NCI-H1694 treated with DMSO at 0.1 percent for 48 hours (cell line): ENCODE results near the gene EGLN2.
"Not testable (repeated sequence)": the region's sequence is repeated elsewhere in the genome, so short reads cannot be mapped to it uniquely, and the experiment has no call there.

Source experiments
- DNase-seq: peaks from one replicate; lab custom pipeline; 2025; lab: John Stamatoyannopoulos, UW

The EGLN2 gene

DNA sequence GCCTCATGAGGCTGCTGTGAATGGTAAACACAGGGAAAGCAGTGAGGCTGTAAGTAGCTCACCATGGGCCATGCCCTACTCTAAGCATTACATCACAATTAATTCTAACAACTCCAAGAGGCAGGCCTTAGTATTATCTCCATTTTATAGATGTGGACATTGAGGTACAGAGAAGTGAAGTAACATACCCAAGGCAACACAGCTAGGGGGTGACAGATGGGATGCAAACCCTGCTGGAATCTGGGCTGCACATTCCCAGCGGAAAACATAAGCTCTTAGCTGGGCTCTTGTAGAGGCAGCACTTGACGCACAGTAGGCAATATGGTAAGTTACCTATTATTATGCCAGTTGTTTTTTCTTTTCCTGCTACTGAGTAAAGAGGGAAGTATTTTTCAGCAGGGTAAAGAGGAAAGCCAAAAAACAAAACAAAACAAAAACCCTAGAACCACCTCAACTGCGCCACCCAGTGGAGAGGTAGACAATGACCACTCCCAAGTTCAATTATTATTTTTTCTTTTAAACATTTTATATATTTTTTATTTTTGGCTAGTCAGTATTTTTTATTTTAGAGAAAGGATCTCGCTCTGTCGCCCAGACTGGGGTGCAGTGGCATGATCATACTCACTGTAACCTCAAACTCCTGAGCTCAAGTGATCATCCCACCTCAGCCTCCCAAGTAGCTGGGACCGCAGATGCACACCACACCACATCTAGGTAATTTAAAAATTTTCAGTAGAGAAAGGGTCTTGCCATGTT lies 20.7 kb downstream of the EGLN2 start:
- DNase-seq, result peak; percentile 44

DNA sequence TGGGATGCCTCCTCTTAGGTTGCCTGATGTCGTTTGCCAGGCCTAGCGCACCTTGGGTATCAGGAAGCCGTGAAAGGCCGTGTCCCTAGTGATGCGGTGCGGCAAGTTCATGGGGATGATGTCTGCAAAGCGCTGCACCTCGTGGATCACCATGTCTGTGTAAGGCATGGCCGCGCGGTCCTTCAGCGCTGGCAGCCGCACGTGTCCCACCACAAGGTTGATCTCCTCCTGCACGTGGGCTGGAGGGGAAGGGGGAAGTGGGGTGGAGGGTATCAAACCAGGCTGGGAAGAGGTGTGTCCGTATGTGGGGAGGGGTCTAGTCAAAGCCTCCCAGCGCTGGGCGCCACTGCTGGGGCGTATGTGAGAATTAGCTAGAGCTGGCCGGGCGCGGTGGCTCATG lies 23.2 kb downstream of the EGLN2 start:
- no peak for DNase-seq

DNA sequence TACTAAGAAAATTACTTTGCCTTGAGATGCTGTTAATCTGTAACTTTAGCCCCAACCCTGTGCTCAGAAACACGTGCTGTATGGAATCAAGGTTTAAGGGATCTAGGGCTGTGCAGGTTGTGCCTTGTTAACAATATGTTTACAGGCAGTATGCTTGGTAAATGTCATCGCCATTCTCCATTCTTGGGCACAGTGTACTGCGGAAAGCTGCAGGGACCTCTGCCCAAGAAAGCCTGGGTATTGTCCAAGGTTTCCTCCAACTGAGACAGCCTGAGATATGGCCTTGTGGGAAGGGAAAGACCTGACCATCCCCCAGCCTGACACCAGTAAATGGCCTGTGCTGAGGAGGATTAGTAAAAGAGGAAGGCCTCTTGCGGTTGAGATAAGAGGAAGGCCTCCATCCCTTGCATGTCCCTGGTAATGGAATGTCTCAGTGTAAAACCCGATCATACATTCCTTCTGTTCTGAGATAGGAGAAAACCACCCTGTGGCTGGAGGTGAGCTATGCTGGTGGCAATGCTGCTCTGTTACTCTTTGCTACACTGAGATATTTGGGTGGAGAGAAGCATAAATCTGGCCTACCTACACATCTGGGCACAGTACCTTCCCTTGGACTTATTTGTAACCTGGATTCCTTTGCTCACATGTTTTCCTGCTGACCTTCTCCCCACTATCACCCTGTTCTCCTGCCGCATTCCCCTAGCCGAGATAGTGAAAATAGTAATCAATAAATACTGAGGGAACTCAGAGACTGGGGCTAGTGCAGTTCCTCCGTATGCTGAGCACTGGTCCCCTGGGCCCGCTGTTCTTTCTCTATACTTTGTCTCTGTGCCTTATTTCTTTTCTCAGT lies 23.9 kb downstream of the EGLN2 start:
- not testable (repeated sequence) for DNase-seq

DNA sequence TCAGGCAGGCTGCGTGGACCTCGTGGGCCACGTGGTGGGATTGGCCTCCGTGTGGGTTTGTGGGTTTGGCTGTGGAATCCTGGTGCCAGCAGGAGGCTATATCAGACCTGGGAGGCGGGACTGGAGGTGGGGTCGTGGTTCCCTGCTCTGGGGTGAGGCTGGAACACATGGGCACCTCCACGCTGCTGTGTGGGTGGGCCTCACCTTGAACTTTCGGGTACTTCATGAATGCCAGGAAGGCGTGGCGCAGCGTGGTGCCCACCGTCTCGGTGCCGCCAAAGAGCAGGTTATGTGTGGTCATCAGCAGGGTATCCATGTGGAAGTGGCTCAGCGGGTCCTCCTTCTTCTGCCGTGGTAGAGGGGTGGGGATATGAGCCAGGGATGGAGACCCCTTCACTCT lies 25.9 kb downstream of the EGLN2 start:
- not testable (repeated sequence) for DNase-seq

DNA sequence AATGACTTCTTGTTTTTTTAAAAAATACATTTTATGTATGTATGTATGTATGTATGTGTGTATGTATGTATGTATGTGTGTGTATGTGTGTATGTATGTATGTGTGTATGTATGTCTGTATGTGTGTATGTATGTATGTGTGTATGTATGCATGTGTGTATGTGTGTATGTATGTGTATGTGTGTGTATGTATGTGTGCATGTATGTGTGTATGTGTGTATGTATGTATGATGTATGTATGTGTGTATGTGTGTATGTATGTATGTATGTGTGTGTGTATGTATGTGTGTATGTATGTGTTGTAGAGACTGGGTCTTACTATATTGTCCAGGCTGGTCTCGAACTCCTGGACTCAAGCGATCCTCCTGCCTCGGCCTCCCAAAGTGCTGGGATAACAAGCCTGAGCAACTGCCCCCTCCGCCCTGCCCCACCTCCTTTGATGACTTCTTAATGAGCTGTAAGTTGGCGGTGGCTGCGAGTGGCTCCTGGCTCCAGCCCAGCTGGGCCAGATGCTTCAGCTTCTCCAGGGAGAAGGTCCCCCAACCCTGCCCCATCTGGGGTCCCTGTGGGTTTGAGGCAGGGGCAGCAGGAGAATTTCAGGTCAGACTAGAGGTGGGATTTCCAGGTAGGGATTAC lies 26.6 kb downstream of the EGLN2 start:
- not testable (repeated sequence) for DNase-seq

DNA sequence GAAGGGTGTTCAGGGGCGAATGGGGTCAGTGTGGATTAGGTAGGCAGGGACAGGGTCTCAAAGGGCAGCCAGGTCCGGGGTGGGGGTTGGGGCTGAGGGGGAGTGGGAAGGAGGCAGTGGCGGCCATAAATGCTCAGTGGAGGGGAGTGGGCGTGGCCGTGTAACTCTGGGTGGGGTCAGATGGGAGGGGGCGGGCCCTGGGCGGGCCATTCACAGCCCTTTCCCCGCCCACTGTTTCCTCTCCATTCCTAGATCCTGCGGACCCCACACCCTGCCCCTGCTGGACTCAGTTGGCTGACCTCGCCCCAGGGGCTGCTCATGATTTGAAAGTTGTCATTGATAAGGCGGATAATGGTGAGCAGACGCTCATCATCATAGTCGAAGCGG lies 27.3 kb downstream of the EGLN2 start:
- not testable (repeated sequence) for DNase-seq

DNA sequence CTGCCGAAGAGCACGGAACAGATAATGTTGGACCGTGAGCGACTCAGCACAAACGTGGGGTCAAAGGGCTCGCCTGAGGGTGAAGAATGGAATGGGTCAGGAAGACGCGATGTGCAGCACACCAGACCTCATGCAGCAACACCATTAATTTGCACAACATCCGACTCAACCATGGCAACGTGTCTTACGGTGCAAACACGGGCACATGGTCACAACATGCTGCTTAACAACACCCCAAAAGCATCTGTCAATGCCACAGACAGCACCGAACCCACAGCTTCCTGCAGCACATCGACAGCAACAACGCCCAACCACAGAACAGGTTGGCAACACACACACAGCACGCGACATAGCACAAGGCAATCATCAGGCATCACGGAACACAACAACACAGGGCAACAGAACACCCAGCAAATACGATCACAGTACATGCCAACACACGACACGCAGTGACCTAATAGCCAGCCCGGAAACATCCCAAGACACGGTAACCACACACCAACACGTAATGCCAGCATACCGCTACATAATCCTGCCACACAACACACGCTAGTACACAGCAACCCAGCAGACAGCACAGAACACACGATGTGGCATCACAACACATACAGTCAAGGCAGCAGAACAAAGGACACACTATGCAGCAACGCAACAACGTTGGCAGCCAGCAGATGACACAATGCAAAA lies 27.9 kb downstream of the EGLN2 start:
- DNase-seq, result not testable (repeated sequence)

DNA sequence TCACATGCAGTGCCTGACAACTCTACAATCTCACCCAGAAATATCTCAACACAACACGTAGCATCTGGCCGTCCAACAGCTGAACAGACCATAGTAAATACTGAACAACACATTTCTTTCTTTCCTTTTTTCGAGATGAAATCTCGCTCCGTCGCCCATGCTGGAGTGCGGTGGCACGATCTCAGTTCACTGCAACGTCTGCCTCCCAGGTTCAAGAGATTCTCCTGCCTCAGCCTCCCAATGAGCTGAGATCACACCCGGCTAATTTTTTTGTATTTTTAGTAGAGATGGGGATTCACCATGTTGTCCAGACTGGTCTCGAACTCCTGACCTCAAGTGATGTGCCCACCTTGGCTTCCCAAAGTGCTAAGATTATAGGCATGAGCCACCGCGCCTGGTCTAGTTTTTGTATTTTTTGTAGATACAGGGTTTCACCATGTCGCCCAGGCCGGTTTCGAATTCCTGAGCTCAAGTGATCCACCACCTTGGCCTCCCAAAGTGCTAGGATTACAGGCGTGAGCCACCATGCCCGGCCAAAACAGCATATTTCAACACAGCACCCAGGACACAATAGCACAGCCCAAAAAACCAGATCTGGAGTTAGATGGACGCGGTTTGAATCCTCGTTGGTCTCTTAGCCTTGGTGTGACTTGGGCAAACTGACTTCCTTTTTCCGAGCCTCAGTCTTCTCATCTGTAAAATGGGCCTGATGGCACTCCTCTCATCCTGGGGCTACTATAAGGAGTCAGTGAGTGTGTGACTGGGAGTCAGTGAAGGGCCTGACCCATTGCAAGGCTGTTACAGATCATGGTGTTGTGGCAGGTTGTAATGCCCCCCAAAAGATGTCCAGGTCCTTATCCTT lies 28.6 kb downstream of the EGLN2 start:
- no peak for DNase-seq

DNA sequence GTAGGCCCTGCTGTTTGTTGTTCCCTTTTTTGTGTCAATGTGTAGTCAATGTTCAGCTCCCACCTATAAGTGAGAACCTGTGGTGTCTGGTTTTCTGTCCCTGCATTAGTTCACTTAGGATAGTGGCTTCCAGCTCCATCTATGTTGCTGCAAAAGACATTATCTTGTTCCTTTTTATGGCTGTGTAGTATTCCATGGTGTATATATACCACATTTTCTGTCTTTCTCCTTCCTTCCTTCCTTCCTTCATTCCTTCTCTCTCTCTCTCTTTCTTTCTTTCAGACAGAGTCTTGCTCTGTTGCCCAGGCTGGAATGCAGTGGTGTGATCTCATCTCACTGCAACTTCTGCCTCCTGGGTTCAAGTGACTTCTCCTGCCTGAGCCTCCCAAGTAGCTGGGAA lies 30.2 kb downstream of the EGLN2 start:
- no peak for DNase-seq

DNA sequence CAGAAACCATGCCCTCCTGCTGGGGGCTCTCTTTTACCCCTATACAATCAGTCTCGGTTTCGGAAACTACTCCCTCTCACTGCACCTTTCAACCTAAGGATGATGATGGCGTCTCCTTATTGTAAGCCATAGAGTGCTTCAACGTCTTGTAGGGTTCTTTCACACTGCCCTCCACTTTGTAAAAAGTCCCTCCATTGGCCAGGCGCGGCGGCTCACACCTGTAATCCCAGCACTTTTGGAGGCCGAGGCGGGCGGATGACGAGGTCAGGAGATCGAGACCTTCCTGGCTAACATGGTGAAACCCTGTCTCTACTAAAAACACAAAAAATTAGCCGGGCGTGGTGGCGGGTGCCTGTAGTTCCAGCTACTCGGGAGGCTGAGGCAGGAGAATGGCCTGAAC lies 31.8 kb downstream of the EGLN2 start:
- not testable (repeated sequence) for DNase-seq

DNA sequence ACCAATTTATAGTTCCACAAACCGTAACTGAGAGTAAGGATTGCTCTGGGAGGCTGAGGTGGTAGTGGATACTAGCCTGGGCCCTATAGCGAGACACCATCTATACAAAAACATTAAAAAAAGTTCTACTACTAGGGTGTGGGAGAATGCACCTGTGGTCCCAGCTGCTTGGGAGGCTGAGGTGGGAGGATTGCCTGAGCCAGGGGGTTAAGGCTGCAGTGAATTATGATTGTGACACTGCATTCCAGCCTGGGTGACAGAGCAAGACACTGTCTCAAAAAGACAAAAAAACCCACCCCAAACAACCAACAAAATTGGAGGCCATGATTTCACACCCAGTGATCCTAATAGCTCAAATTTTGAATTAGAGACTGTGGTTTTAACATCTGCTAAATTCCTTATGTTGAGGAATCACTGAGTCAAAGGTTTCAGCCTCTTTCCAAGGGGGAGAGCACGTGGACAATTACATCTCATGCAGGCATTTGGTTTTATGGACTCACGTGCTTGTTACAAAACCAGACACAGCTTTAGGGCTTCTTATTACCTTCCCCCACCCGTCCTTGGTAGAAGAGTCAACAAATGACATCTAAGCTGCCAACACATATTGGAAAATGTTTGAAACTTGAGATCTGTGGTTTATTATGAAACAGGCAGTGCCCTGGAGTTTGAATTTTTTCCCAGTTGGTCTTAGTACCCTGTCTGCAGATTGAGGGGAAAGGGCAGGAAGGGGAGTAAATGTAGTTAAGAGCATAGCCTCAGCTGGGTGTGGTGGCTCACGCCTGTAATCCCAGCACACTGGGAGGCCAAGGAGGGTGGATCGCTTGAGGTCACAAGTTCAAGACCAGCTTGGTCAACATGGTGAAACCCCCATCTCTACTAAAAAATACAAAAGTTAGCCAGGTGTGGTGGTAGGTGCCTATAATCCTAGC lies 32.8 kb downstream of the EGLN2 start:
- no peak for DNase-seq

DNA sequence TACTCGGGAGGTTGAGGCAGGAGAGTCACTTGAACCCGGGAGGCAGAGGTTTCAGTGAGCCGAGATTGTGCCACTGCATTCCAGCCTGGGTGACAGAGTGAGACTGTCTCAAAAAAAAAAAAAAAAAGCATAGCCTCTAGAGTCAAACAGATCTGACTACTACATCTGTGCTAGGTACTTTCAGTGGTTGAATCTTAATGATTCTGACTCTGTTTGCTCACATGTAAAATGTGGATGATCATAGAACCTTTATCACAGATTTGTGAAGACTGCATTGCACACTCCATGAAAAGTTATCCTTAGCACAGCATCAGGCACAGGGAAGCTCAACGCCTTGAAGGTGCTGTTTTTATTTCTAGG lies 33.4 kb downstream of the EGLN2 start:
- DNase-seq, result not testable (repeated sequence)

DNA sequence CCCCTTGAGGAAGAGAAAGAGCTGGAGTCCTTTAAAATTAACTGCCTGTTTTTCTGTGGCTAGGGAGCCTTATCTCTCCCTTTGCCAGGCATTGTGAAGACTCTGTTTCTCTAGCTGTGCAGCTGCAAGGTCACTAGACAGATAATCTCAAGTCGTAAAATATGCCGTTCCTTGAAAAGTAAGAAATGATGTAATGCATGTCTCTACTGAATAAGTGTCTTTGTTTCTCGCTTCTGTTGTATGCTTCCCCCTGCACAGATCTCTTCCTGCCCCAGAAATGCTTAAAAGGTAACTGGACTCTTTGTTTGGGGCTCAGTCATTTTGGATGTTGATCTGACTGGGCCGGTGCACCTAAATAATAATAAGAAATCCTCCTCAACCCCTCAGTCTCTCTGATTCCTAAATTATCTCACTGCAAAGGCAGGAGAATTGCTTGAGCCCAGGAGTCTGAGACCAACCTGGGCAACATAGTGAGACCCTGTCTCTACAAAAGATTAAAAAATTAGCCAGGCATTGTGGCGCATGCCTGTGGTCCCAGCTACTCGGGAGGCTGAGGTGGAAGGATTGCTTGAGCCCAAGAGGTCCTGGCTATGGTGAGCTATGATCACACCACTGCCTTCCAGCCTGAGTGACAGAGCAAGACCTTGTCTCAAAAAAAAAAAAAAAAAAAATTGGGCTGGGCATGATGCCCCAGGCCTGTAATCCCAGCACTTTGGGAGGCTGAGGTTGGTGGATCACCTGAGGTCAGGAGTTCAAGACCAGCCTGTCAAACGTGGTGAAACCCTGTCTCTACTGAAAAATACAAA lies 34.9 kb downstream of the EGLN2 start:
- DNase-seq, result not testable (repeated sequence)

DNA sequence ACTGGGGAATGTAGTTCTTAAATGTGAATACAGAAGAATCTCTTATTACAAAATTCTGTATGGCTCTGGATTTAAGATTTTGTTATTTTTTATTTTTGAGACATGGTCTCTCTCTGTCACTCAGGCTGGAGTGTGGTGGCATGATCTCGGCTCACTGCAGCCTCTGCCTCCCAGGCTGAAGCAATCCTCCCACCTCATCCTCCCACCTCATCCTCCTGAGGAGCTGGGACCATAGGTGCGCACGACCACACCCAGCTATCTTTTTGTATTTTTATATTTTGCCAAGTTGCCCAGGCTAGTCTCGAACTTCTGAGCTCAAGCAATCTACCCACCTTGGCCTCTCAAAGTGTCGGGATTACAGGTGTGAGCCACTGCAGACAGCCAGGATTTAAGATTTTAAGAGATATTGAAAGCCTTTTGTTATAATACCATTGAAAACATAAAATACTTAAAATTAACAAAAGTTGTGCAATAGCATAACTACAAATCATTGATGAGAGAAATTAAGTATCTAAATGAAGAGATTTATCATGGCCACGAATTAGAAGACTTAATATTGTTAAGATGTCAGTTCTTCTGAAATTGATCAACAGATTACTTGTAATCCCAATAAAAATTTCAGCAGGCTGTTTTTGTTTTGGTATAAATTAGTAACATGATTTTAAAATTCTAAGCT lies 37.9 kb downstream of the EGLN2 start:
- no peak for DNase-seq

DNA sequence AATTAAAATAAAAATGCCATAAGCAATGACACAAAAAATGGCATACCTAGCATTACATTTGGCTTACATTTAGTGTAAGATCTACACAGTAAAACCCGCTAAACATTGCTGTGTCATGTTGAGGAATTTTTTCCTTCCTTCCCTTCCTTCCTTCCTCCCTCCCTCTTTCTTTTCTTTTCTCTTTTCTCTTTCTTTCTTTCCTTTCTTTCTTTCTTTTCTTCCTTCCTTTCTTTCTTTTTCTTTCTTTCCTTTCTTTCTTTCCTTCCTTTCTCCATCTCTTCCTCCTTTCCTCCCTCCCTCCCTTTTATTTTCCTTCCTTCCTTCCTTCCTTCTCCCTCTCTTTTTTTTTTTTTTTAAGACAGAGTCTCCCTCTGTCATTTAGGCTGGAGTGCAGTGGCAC lies 39.5 kb downstream of the EGLN2 start:
- not testable (repeated sequence) for DNase-seq

DNA sequence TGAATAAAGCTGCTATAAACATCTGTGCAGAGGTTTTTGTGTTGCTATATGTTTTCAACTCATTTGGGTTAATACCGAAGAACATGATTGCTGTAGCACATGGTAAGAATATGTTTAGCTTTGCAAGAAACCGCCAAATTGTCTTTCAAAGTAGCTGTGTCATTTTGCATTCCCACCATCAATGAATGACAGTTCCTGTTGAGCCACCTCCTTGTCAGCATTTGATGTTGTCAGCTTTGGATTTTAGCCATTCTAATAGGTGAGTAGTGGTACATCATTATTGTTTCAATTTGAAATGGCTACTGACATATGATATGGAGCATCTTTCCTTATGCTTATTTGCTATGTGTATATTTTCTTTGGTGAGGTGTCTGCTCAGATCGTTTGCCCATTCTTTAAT lies 43.0 kb downstream of the EGLN2 start:
- DNase-seq, result not testable (repeated sequence)

DNA sequence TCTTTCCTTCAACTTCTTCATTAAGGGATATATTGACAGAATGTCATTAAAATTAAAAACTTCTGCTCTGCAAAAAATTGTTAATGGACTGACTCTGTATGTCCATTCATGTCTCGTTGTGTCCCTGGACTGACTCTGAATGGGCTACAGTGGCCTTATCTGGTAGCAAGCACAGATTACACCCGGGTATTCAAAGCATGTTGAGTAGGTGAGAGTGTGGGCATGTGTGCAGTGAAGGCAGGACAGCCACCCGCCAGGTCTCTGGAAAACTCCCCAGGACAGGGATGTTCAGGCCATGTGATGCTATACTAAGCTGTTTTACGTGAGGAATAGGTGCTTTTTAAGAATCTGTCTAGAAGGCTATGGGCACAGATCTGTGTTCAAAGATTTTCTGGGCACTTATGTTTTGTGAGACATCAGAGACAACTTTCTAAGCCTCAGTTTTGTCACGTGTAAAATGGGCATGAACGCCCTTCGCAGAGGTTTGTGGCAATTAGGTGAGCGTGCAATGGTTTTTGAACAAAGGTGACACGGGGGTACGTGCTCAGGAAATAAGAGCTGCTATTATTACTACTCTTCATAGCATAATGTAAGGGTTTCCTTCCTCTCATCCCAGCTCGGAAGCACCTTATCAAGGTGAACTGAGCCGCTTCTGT lies 44.1 kb downstream of the EGLN2 start:
- not testable (repeated sequence) for DNase-seq

DNA sequence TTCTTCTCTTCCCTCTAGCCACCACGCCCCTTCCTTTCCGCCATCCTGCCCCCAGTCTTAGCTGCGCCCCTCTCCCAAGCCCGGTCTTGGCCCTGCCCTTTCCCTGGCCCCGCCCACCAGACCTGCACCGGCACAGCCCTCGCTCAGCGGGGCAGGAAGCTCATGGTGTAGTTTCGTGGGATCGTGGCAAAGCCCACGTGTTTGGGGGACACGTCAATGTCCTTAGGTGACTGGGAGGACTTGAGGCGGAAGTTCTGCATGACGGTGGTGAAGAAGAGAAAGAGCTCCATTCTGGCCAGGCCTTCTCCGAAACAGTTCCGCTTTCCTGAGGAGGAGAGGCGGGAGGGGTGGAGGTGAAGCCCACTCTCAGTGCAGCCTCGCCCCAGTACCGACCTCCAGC lies 44.7 kb downstream of the EGLN2 start:
- not testable (repeated sequence) for DNase-seq
